Activated CD4-positive, alpha-beta T cell treated with anti-CD3 and anti-CD28 coated beads, Interleukin-2, amount 50 U/mL, for 16 hours (primary cell): ENCODE measurements around the gene SLC19A1.
"Not testable (repeated sequence)": the region's sequence is repeated elsewhere in the genome, so short reads cannot be mapped to it uniquely, and the experiment has no call there.

Experiments used
- DNase-seq: peaks from one replicate; pipeline ENCODE4 v3.0.0-alpha.2; 2020

Gene SLC19A1

DNA sequence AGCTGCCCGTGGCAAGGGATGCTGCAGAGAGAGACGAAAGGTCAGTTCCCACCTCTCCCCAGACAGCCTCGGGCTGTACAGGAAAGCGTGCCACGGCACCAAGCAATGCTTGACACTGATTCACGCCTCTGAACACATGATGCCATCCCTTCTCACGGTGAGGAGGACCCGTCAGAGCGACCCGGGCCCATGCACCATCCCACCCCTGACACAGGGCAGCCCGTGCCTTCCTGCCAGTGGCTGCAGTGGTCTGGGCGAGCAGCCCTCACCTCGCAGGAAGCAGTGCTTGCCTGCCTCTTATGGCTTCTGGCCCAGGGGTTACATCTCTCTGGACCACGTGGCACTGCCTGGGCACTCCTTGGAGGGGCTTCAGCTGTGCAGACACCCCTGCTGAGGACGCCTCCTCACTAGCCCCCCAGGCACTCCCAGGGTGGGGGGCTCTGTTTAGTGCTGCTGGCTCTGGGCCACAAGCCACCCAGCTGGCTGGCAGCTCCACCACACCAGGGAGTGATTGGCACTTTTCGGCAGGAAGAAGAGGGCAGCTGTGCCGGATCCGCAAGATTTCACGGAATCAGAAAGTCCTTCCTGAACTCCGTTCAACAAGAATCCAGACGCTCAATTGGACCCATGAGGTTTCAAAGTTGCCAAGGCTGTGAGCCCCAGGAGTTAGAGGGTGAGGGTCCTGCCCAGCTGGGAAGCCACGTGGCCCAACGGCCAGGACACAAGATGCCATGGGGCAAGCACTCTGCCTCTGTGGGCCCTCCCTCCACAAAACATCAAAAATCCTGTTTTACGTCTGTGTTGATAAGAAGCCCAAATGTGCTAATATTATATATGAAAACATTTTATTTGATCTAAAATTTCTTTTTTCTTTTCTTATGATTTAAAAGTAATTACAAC, 34.8 kb upstream of the SLC19A1 start:
- no peak for DNase-seq

DNA sequence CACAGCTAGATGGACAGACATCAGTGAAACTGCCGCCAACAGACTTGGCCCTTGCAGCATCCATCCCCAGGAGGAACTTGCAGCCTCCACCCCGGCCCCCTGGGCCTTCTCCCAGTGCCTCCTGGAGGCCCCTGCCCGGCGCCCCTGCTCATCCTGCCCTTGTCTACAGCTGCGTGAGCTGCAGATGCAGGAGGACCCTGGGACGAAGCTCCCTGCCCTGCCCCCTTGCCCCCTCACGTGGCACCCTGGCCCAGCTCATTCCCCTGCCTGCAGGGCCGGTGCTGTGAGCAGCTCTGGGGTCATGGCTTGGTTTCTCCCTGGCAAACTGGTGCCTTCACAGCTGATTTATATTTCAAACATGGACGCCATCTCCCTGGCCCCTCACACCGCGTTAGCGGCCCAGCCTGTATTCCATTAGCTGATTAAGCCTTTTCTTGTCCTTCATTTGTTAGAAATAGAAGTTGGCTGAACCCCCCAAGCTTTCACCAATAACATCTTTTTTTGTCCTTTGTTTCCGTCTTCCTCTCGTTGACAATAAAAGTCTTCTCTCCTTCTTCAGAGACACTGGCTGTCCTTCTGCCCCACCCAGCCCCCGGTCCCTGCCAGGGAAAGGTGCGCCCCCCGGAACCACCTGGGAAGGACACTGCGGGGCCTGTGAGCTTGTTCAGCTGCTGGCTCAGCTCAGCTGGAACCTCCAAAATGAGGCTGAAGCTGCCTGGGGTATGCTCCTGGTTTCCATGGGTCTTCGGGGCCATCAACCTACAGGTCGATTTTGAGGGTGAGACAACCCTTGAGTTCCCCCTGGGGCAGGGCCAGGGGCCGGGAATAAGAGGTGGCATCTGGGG, 34.0 kb upstream of the SLC19A1 start:
- no peak for DNase-seq

DNA sequence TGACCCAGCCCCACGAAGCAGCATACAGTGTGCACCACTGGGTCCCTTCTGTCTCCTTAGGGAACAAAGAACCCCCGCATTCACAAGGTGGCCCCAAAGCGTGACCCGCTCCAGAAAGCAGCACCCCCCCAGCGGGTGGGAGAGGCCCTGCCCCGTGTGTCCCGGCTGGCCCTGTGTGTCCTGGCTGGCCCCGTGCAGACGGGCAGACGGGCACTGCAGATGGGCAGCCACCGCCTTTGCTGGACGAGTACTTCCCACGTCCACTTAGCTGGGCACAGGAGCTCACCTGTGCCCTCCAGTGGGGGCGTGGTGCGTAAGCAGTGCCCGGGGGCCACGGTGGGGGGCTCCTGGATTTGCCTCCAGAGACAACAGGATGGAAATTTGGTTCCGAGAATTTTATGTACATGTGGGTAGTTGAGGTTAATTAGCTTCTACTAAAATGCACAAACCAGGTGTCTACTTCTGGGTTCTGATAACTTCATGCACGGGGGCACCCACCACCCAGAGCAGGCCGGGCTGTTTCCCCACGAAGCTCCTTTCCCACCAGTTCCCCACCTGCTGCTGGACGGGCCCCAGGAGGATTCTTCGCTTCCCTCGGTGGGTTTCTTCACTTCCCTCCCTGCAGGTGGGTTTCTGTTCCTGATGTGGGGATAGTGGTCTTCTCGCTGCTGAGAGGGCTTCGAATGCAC, 33.2 kb upstream of the SLC19A1 start:
- DNase-seq, result no peak

DNA sequence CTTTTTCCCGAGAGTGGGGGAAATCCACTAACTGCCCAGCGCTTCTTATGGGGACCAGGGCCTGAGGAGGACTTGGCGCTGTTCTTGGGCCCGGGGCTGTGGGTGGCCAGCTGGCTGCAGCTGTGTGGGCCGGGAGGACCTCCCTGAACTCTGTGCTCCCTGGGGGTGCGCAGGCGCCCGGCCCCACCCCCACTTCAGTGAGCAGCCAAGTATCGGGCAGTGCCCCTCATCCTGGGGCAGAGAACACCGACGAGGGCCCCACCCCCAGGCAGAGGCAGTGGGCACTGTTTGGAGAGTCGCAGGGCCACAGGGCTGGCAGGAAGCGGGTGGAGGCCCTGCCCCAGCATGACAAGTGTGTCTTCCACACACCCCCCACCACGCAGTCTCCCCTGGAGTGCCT, 32.5 kb upstream of the SLC19A1 start:
- no peak for DNase-seq

DNA sequence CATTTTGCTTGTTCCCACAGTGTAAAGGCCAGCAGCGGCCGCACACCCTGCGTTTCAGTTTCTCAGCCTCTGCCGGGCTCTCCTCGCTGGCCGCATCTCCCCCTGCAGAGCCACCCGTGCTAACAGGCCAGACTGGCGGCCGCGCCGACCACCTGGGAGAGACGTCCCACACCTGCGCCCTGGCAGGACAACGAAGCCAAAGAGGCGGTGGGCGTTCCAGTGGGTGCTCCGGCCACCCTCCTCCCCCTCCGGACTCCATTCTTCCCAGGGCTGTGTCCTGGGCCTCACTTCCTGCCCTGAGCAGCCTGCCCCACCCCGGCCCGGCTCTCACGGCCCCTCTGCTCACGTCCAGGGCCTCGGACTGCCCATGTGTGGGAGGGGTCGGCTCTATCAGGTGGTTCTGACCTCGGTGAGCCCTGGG, 31.9 kb upstream of the SLC19A1 start:
- no peak for DNase-seq

DNA sequence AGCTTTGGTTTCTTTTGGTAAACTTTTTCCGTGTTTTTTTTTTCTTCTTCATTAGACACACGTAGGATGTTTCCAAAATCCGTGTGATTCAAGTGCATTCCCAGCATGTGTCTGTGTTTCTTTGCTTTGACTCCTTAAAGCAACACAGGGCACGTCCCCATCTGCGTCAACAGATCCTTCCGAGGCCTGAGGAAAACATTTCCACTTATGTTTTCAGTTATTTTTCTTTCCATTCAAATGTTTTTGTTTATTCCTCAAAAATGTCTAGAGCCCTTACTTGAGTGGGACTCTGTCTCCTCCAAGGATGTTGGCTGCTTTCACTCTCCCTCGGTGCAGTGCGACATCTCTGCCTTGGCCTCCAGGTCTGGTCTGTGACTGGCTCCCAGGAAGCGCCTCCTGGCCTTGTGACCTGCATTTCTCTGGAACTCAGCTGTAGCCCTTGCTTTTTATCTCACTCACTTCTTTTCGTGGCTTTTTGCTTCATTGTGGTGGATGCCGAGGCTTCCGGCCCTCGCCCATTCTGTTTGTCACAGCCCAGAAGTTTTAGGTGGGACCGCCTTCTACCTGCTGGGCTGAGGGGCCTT, 31.3 kb upstream of the SLC19A1 start:
- no peak for DNase-seq

DNA sequence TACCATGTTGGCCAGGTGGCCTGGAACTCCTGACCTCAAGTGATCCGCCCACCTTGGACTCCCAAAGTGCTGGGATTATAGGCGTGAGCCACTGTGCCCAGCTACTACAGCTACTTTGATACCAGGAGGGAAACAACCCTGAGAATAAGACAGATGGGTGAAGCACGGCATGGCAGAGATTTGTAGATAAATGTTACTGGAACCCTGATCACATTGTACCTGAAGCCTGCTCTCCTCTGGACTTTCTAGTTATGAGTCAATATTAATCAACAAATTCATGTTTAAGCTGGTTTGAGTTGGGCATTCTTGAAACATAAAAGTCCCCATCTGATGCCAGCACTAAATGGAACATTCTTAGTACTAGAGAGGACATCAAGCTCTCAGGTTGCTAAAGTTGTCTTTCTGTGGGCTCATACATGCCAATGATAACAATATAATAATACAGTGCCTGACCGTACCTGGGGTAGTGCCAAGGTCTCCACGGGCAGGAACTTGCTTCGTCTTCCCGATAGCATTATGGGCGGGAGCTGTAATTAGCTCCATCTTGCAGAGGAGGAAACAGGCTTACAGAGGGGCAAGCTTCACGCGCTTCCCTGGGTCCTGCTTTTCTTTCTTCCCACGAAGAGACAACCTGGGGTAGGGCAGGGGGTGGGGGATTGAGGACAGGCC, 30.7 kb upstream of the SLC19A1 start:
- no peak for DNase-seq

DNA sequence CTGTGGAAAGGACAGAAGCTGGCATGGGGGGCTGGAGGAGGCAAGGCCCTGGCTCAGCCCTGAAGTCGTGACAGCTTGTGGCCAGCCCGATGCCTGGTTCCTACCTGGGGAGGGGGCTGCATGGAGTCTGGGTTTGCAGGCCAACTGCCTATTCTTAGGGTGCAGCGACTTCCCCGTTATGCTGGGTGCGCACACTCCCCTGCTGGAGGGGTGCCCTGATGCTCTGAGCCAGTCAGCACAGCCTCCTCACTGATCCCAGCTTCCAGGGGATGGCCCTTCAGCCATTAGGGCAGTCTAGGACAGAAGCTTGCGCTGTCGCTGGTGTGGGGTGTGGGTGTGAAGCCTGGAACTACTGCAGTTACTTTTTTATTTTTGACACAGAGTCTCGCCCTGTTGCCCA, 30.0 kb upstream of the SLC19A1 start:
- DNase-seq, result no peak

DNA sequence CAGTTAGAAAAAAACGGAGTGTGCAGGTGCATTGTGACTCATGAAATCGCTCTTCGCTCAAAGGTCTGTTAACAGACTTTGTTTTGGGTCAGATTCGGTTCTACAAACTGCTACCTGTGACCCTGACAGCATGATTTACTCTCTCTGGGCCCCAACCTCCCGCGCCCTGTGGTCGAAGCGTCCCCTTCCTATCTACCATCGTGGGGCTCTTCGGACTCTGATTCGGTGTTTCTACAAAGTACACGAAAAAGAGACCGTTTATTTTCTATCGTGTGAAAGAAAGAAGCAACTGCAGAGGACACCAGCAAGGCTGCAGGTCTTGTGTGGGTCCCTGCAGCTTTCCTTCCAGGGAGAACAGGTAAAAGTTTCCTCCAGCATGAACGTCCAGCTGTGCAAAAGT, 29.4 kb upstream of the SLC19A1 start:
- DNase-seq, result no peak

DNA sequence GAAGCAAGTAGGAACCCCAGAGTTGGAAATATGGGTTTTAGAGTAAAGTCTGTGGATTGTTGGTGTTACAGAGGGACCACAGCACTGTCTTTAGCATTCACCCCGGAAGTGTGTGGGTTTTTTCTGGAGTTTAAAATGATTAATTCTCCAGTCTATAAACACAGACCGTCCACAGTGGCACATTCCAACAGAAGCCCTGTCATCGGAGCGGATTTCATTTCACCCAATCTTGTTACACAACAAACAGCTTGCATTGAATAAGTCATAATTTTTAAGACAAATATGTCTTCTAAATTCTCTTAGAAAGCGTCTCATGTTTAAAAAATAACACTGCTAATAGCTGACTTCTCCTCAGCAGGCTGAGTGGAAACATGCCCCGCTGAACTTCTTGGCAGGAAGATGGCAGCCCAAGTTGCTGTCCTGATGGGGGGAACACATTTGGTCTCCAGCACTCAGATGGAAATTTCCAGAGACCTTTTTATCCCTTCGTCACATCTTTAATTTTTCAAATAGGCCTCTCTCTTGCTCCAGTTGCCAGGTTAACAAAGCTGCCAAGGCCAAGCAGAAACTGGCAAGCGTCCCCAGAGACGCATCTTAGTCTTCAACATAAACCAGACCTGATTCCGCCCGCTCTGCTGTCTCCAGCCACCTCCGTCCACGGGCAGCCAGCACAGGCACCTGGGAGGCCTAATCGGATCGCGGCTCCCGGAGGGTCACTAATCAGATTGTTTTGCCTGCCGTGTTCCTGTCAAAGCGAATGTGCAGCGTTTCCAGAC, 28.8 kb upstream of the SLC19A1 start:
- DNase-seq, result no peak

DNA sequence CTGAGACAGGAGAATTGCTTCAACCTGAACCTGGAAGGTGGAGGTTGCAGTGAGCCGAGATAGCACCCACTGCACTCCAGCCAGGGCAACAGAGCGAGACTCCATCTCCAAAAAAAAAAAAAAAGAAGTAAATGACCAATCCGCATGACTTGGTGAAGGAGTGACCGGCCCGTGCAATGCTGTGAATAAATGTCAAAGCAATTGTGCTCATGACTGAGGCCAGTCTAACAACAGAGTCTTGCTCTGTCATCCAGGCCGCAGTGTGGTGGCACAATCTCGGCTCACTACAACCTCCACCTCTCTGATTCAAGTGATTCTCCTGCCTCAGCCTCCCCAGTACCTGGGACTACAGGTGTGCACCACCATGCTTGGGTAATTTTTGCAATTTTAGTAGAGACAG, 27.8 kb upstream of the SLC19A1 start:
- no peak for DNase-seq

DNA sequence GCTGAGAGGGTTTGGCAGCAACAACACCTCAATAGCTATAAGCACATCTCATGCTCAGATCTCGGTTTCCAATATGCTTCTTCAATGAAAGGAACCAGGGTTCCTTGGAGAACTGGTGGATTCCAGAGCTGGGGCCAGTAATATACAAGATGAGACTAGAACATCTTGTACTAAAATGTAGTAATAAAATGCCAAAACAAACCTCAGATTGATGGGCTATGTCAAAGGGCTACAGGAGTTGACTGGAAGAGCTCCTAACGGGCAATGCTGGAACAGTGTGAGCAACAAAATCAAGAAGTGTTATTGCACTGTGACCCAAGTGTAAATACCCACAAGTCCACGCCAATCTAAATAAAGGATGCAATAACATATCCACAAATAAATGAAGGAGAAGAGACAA, 26.1 kb upstream of the SLC19A1 start:
- no peak for DNase-seq

DNA sequence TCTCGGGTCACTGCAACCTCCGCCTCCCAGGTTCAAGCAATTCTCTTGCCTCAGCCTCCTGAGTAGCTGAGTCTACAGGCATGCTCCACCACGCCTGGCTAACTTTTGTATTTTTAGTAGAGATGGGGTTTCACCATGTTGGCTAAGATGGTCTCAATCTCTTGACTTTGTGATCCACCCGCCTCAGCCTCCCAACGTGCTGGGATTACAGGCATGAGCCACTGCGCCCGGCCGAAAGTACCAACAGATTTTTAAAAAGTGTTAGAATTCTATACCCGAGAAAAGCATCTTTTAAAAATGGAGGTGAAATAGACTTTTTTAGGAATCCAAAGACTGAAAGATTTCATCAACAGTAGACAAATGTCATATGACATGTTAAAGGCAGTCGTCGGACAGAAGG, 21.9 kb upstream of the SLC19A1 start:
- DNase-seq, result not testable (repeated sequence)

DNA sequence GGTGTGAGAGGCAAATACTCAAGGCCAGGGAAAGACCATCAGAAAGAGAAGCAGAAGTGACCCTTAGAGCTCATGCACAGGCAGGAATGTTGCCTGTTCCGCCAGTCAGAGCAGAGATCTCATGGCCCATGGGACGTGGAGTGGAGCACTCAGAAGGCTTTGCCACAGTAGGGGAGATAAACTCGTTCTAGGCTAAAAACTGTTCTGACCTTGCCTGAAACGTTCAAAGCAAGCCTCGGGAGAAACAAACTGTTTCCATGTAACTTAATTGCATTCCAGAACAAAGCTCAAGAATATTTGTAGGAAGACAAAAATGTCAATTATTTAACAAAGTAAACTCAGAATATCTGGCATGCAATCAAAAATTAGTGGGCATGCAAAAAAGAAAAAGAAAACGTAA, 20.7 kb upstream of the SLC19A1 start:
- DNase-seq, result no peak

DNA sequence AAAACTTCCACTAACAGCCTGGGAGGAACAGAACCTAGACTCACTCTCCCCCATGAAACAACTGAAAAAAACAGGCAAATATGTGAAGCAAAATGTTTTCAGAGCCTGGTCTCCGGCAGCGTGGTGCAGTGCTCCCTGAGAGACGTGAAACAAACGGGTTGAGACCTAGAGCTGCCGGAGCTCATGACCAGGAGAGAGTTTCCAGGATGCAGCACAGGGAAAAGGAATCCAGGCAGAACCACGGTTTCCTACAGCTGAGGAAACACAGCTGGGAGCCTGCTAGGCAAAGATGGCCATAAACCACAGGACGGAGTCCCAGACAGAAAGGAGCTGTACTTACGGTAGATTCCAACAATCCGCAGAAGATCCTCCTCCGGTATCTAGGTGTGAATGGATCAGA, 20.2 kb upstream of the SLC19A1 start:
- DNase-seq, result no peak

DNA sequence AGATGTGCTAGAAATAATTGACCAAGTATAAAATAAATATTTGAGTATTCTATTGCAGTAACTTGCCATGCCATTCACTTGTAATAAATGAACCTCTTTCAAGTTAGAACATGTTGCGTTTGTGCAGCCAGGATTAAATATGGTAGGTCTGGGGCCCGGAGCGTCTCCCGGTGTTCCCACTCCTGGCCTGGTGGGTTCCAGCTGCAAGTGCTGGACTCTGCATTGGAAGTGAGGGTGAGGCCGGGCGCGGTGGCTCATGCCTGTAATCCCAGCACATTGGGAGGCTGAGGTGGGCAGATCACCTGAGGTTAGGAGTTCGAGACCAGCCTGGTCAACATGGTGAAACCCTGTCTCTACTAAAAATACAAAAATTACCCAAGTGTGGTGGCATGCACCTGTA, 19.0 kb upstream of the SLC19A1 start:
- DNase-seq, result not testable (repeated sequence)

DNA sequence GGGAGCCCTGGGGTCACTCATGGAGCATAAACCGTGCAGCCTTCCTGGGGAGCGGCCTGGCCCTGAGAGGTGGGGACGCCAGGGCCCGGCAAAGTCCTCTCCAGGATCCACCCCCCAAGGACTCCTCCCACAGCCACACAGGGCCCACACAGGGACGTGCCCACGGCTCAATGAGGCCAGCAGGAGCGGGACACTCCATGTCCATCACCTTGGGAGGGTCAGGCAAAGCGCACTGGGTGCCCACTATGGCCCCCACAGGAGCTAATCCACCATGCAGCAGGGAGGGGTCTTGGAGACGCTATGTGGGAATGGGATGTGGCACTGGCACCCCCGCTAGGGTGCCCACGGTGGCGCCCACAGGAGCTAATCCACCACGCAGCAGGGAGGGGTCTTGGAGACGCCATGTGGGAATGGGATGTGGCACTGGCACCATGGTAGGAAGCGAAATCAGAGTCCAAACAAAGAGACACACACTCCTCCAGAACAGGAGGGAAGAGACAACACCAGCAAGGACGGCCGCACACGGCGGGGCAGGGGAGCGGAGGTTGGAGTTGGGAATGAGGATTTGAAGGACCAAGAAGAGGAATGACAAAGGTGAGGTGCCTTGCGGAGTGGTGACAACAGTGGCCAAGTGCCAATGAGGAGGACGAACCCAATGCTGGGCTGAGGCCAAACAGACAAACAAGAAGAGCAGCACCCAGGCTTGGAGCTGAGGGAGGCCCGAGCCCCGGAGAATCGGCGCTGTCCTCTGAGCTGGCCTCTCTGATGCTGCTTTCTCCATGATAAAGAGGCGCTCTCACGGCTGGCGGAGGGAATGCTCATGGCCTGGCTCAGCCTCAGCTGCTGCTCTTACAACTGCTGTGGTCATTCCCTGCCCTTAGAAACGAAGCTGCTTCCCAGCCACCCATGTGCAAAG, 18.1 kb upstream of the SLC19A1 start:
- DNase-seq, result no peak

DNA sequence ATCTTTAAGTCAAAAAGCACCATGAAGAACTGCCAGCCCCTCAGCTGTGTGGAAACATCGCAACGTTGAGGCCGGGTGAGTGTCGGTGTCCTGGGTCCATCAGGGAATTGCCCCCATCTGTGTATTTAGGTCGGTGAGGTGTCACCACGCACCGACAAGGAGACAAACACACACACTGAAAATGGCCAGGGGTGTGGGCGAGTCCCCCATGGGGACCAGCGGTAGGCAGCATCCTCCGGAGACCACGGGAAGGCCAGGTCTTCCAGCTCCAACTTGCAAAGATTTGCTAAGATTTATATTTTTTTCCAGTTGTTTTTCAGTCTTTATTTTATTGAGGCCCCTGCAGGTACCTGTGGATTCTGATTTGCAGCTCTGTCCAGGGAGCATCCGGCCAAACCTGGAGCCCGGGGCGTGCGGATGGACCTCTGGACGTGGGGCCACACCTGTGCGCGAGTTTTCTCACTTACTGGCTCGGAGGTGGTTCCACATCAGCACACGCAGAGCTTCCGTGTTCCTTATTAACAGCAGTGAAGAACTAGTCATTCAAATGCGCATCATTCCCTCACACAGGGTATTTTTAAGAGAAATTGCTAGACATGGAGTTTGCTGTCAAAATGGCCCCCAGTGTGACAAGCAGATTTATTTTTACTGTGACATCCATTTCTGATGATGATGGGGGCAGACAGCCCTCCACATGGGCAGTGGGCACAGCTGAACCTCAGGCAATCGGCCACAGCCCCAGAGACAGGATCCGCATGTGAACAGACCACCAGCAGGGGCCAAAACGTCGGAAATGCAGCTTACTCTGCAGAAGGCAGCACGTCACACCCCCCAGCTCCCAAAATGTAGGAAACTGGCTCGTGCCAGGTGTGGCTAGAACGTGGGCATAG, 17.2 kb upstream of the SLC19A1 start:
- no peak for DNase-seq

DNA sequence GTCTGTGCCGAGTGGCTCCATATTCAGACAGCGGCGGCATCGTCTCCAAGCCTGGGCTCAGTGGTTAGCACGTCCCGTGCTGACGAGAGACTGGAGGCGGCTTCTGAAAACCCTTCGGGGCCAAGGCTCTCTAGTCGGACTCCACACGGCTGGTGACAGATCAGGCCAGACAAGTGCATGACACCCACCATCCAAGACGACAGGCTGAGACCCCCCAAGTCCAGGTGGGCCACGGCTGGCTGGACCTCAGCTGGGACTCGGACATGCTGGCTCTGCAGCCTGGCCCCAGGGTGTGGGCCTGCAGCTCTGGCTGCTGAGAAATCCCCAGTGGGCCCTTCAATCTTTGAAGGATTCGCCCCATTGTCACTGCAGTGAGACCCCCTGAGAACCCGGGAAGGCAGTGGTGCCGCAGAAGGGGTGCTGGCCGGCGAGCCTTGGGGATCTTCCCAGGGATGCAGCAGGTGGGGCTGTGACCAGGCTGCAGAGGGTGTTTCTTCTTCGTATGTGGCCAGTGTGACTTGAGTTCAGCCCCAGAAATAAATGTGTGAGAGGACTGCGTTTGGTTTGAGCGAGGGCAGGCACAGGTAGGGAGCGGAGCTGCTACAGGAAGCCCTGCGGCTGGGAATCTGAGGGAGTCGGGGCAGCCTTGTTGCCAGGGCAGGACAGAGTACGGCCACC, 15.9 kb upstream of the SLC19A1 start:
- DNase-seq, result no peak
